HG03432 (cell line): ENCODE results near the gene OXSR1.

Experiments
- ATAC-seq: cut with Tn5 transposase; IDR thresholded peaks from one replicate; pipeline ENCODE4 v1.9.1; 2021; ENCODE audit warnings: mild to moderate bottlenecking, moderate library complexity; ENCODE audit not compliant: unreplicated experiment

Gene OXSR1

DNA sequence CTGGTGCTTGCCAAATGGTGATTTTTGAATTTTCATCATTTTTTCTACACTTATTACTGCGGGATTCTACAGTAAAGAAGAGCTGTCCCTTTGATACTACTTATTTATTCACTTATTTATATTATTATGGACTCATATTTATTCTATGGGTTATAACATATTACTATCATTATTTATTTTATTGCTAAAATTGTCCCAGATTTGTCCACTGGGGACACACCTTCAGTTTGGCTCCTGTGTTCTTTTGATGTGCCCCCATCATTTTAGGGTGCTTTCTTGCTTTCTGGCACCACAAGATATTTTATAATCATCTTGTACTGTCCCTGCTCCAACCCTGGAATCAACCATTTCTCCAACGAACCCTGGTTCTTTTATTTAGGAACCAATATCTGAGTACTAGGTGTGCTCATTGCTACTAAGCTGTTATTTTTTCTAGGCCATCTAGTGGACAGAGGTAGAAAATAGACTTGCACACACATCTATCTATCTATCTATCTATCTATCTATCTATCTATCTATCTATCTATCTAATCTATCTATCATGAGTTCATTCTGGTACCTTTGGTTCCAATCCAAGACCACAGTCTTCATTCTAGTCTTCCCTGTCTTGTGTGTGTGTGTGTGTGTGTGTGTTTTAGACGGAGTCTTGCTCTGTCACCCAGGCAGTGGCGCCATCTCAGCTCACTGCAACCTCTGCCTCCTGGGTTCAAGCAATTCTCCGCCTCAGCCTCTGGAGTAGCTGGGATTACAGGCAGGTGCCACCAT lies 132.8 kb downstream of the OXSR1 start:
- ATAC-seq = no peak
